Thyroid gland (tissue), 4 donors: ENCODE results near the gene RPL6. TPM values are rescaled to one million over a fixed set of nuclear protein-coding genes. Genes with fewer than 3 reads are reported as not detected.
A peak's percentile ranks its signal among the peaks of the same experiment; 100 is the strongest.
"Not testable (repeated sequence)": the region's sequence is repeated elsewhere in the genome, so short reads cannot be mapped to it uniquely, and the experiment has no call there.

Source experiments
- DNase-seq, 2 donors: peaks; one replicate each; pipeline ENCODE4 v3.0.0-alpha.2; 2019
- H3K27ac ChIP-seq, 3 donors: fragments of 200-600 bp; sonication (generic); 1 replicate in 2 of 3; 2 replicates in 1 of 3; pipeline ENCODE4 v1.5.1; 2016 to 2019; ENCODE audit warnings: mild to moderate bottlenecking in 1 of 3, moderate library complexity in 1 of 3
- H3K27me3 ChIP-seq: fragments of 200-600 bp; sonication (generic); one replicate; pipeline ENCODE4 v1.5.1; 2019
- H3K36me3 ChIP-seq, 2 donors: fragments of 200-600 bp; sonication (generic); one replicate each; pipeline ENCODE4 v1.5.1; 2016 to 2019
- H3K4me1 ChIP-seq, 2 donors: fragments of 200-600 bp; sonication (generic); one replicate each; pipeline ENCODE4 v1.5.1; 2017 to 2019
- H3K4me3 ChIP-seq, 3 donors: fragments of 200-600 bp; sonication (generic); replicated peaks in 1 of 3; 1 replicate in 2 of 3; 2 replicates in 1 of 3; pipeline ENCODE4 v1.5.1; 2016; ENCODE audit warnings: mild to moderate bottlenecking in 1 of 3
- H3K9me3 ChIP-seq: fragments of 200-600 bp; sonication (generic); one replicate; pipeline ENCODE4 v1.5.1; 2017
- CTCF ChIP-seq, 6 experiments: fragments of 200-600 bp in 3 of 6; fragments of 450-650 bp in 3 of 6; sonication (generic) in 3 of 6; IDR thresholded peaks; one replicate each; pipeline ENCODE4 v1.5.1; 2016 to 2019; ENCODE audit warnings: antibody characterized with exemption in 6 of 6, mild to moderate bottlenecking in 2 of 6, inconsistent platforms in 1 of 6, moderate library complexity in 1 of 6
- POLR2A ChIP-seq, 2 donors: fragments of 450-650 bp; IDR thresholded peaks; one replicate each; pipeline ENCODE4 v1.6.1; 2017; ENCODE audit warnings: antibody characterized with exemption in 2 of 2, mild to moderate bottlenecking in 2 of 2, moderate library complexity in 1 of 2
- WGBS, 2 donors: methylation state at CpG; one replicate each; pipeline ENCODE4 v1.1.5; 2017; 5-methylcytosine and 5-hydroxymethylcytosine counted together
- intact Hi-C: fragments of 100-400 bp; cut with DNase I; formaldehyde crosslinking; loops from one replicate; pipeline ENCODE4 v1.15.1; 2023
- total RNA-seq, 4 donors: library from RNA; depleted of rRNA; stranded (reverse); fragments of >200 nt; gene quantifications; one replicate each; pipeline ENCODE4 v1.2.3, GENCODE V29; 2016

The RPL6 gene
- total RNA-seq, 4 donors from 2014 or later = 1,041 to 1,517 (median 1,257) TPM

GRCh38 chr12:112420740-112421139 lies 11.3 kb upstream of the RPL6 start:
- no peak for DNase-seq
- TF ChIP-seq POLR2A (IDR thresholded peaks at IDR 0.05) = no peak
- no peak for TF ChIP-seq CTCF (IDR thresholded peaks at IDR 0.05)
- intact Hi-C loops = no loop called here
- H3K27ac ChIP-seq = no peak overlapping the region
- H3K4me1 ChIP-seq = peaks cover 15% of the 10 kb centered on the region in 2 donors
- 80 to 84% methylated on average over 3 of the region's 3 CpGs for WGBS, 2 donors
- H3K4me3 ChIP-seq = no peak overlapping the region
- no peaks in the 10 kb centered on the region for H3K9me3 ChIP-seq
- H3K27me3 ChIP-seq = no peaks in the 10 kb centered on the region
- H3K36me3 ChIP-seq = no peaks in the 10 kb centered on the region

GRCh38 chr12:112419297-112420133 lies 10.1 kb upstream of the RPL6 start:
- Histone ChIP-seq H3K4me3 (peak overlapping the region; percentile 44 to 99 (median 95)), H3K4me1 (peaks cover 15% of the 10 kb centered on the region in 2 donors), H3K36me3 (no peaks in the 10 kb centered on the region), H3K9me3 (no peaks in the 10 kb centered on the region), H3K27me3 (no peaks in the 10 kb centered on the region), H3K27ac (peak overlapping the region; percentile 90 to 95 (median 92))
- 9% methylated on average over 15 of the region's 31 CpGs for WGBS, 2 donors
- TF ChIP-seq POLR2A (IDR thresholded peaks at IDR 0.05) = no peak
- TF ChIP-seq CTCF (IDR thresholded peaks at IDR 0.05) = peak in 1 of 6 experiments; percentile 3
- DNase-seq = peak; percentile 62 to 67
- intact Hi-C loops = no loop called here

DNA sequence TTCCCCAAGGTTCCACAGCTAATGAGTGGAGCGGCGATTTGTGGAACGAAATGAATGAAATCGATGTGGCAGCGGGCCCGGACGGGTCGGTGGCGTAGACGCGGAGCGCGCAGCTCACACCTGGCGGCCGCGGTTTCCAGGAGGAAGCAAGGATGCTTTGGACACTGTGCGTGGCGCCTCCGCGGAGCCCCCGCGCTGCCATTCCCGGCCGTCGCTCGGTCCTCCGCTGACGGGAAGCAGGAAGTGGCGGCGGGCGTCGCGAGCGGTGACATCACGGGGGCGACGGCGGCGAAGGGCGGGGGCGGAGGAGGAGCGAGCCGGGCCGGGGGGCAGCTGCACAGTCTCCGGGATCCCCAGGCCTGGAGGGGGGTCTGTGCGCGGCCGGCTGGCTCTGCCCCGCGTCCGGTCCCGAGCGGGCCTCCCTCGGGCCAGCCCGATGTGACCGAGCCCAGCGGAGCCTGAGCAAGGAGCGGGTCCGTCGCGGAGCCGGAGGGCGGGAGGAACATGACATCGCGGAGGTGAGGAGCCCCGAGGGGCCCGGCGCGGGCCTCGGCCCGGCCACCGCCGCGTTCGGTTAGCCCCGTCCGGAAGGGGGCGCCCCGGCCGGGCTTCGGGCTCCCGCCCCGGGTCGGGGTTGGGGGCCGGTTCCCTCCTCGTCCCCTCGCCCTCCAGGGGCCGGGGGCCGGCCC lies 9.3 kb upstream of the RPL6 start, which contains the start of gene PTPN11:
PTPN11 (plus strand) TSS at position 340 of the 689 bp plus-strand sequence; CDS start at position 505, 165 bp downstream.
- DNase-seq = peak; percentile 81 to 83
- H3K4me1 ChIP-seq = peaks cover 15% of the 10 kb centered on the region in 2 donors
- peak within 1 kb of the TSS; percentile 44 to 99 (median 95) for H3K4me3 ChIP-seq
- no peaks in the 10 kb centered on the region for H3K9me3 ChIP-seq
- TF ChIP-seq POLR2A (IDR thresholded peaks at IDR 0.05) = peak in 1 of 2 donors; percentile 87
- peak in 3 of 6 experiments; percentile 21 to 45 (median 31) for TF ChIP-seq CTCF (IDR thresholded peaks at IDR 0.05)
- 0 to 1% methylated on average over 19 to 25 of the region's 89 CpGs for whole genome bisulfite sequencing, 2 donors
- intact Hi-C loops = no loop called here
- no peaks in the 10 kb centered on the region for H3K36me3 ChIP-seq
- H3K27ac ChIP-seq = peak within 1 kb of the TSS; percentile 90 to 95 (median 92)
- no peaks in the 10 kb centered on the region for H3K27me3 ChIP-seq

- H3K4me3 ChIP-seq = peak overlapping the region; percentile 44 to 99 (median 95)
- peak overlapping the region; percentile 90 to 95 (median 92) for H3K27ac ChIP-seq
- 1 to 4% methylated on average over 18 of the region's 18 CpGs for whole genome bisulfite sequencing, 2 donors
- no peaks in the 10 kb centered on the region for H3K27me3 ChIP-seq
- H3K9me3 ChIP-seq = no peaks in the 10 kb centered on the region
- no peaks in the 10 kb centered on the region for H3K36me3 ChIP-seq
- intact Hi-C loops = no loop called here
- DNase-seq = no peak
- no peak for TF ChIP-seq POLR2A (IDR thresholded peaks at IDR 0.05)
- TF ChIP-seq CTCF (IDR thresholded peaks at IDR 0.05) = no peak
- H3K4me1 ChIP-seq = peaks cover 15% of the 10 kb centered on the region in 2 donors
Measured at GRCh38 chr12:112418273-112418607, 8.8 kb upstream of the RPL6 start.

DNA sequence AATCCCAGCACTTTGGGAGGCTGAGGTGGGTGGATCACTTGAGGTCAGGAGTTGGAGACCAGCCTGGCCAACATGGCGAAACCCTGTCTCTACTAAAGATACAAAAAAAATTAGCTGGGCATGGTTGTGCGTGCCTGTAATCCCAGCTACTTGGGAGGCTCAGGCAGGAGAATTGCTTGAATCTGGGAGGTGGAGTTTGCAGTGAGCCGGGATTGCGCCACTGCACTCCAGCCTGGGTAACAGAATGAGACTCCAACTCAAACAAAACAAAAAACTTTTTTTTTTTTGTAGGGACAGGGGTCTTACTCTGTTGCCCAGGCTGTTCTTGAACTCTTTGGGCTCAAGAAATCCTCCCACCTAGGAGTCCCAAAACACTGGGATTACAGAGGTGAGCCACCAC lies 6.1 kb upstream of the RPL6 start:
- WGBS, 2 donors = 84 to 100% methylated on average over 4 of the region's 4 CpGs
- H3K9me3 ChIP-seq = not testable (repeated sequence)

More for the DNA sequence above, 6.1 kb upstream of the RPL6 start:
- H3K4me3 ChIP-seq, H3K27me3 ChIP-seq, H3K27ac ChIP-seq, H3K36me3 ChIP-seq, DNase-seq, intact Hi-C loops: not testable (repeated sequence)
- H3K4me1 ChIP-seq = peaks cover 15% of the 10 kb centered on the region in 2 donors
